ENCODE results near the gene PAK5.

PAK5 gene

DNA sequence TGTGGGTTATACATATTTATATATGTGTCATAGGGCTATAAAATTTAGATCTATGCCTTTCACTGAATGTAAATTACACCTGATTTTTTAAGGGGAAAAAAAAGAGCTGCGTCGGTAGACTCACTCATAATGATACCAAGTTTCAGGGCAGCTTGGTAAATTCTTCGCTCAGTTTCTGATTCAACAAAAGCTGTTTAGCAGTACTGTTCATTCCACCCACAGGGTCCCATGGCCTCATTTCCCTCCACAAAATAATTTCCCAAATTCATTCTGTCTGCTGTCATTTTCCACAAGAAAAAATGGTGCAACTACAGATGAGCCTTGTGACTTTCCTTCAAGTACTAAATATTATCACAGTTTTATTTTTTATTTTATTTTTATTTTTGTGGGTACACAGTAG is 63.7 kb downstream of the PAK5 start:
- DNase-seq, result no peak

DNA sequence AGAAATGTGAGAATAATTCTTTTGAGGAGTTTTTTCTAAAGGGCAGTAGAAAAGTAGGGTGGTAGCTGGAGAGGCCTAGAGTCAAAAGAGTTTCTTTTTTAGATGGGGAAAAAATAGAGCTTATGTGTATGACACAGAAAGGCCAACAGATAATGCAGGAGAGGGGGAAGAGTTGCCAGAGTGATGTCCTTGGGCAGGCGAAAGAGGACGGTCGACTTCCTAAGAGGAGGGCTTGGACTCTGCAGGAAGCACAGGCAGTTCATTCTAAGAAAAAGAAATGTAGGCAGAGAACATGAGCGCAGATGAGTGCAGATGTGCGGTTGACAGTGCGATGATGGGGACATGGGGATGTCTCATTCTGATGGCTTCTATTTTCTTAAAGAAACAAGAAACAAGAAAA is 68.9 kb downstream of the PAK5 start:
- DNase-seq, result no peak

DNA sequence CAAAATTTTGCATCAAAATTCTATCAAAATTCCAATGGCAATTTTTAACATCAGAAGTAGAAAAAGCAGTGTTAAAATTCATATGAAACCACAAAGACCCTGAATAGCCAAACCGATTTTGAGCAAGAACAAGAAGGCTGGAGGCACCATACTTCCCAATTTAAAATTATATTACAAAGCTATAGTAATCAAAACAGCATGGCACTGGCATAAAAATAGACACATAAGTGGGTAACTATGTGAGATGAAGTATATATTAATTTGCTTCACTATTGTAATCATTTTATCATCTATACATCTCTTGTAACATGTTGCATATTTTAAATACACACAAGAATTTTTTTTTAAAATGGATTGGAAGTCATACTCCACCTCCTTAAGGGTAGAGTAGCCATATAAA is 77.4 kb downstream of the PAK5 start:
- no peak for DNase-seq

DNA sequence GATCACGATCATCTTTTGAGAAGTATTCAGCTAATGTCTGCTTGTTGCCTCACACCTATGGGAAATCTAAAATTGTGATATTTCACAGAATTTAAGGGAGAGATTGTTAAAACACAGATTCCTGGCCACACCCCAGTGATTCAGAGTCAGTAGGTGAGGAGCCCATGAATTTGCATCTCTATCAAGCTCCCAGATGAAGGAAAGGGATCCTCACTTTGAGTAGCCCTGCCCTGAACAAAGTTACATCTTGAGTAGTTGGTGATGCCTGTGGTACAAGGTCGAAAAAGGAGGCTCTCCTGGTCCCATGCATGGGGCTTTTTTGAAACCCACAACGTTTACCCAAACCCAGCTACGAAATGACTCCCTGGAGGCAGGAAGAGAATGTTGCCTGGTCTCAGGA is 79.5 kb downstream of the PAK5 start:
- no peak for DNase-seq

DNA sequence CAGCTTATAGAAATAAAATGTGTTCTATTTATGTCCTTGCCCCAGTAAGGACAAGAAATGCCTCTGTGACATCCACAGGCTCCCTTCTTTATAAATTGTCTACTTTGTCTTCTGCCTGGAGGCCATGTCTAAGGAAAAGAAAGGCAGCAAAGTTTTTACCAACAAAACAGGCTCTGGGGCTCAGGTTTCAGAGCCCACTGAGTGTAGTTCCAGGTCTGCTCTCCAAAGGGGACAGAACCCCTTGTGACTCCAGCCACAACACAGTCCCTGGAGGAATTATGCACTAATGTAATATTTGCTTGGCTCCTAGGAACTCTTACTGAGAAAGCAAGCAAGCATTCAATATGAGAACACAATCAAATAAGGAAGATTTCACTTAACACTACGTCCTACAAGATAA is 80.1 kb downstream of the PAK5 start:
- no peak for DNase-seq

DNA sequence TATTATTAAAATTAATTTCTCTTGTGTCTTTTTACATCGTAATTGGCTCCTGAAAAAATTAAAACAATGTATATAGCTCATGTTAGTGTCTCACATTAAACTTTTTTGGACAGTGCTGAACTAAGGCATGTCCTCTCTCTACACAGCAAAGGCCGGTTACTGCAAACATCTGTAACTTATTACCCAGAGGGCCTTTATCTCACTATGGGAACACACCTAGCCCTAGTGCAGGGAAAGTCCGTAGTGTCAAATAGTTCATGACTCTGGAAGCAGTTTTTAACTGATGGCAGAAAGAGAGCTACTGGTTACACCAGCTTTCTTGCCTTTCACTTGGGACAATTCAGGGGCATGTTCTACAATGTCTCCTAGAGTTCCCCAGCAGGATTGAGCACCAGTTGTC is 82.2 kb downstream of the PAK5 start:
- no peak for DNase-seq

DNA sequence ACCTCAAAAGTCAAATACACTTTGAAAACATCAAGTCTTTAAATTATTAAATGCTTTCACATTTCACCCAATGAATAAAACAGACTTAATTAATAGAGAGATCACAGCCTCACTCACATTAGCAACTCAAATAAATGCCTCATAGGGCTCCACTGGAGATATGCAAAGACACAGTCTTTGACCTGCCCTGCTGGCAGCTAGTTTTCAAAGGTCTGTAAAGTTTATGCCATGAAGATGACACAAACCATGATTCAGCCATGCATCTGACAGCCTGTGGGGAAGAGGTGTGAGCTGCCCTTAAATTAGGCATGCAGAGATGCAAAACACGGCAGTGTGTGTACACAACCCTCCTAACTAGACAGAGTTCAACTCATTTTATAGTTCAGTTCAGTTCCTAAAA is 83.6 kb downstream of the PAK5 start:
- no peak for DNase-seq

DNA sequence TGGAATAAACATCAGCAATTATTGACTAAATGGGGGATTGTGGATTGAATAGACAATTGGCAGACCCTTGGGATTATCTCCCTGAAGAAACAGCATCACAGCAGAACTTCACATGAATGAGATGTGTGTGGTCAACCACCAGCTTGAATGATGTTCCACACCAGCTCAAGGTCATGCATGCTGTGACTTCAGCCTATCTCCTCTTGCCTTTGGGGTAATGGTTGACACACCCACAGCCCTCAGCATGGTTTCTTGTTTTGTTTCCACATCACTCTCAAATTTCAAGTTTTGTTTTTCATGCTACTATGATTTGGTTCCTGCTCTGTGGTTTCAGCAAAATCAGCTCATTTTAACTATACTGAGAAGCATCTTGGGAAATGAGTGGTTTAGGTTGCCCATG is 94.3 kb downstream of the PAK5 start:
- DNase-seq, result no peak

DNA sequence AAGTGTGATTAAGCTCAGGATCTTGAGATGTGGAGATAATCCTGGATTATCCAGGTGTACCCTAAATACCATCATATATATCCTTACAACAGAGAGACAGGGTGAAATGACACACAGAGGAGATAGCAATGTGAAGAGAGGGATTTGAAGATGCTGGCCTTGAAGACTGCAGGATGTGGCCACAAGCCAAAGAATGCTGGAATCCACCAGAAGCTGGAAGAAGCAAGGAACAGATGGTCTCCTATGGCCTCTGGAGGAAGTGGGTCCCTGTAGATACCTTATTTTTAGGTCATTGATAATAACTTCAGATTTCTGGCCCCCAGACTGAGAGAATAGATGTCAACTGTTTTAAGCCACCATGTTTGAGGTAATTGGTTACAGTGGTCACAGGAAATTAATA is 95.0 kb downstream of the PAK5 start:
- no peak for DNase-seq

DNA sequence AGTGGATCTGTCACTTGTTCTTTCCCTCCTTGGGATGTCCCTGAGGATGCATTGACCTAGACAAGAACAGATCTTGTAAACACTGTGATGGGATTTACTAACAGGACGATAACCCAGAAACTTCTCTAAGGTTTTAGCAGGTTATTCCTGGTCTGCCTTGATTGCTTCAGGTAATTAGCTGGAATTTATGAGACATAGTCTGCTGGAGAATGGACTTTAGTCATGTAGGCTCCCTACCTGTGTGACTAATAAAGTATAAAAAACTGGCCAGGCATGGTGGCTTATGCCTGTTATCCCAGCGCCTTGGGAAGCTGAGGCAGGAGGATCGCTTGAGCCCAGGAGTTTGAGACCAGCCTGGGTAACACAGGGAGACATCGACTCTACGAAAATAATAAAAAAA is 96.1 kb downstream of the PAK5 start:
- no peak for DNase-seq

DNA sequence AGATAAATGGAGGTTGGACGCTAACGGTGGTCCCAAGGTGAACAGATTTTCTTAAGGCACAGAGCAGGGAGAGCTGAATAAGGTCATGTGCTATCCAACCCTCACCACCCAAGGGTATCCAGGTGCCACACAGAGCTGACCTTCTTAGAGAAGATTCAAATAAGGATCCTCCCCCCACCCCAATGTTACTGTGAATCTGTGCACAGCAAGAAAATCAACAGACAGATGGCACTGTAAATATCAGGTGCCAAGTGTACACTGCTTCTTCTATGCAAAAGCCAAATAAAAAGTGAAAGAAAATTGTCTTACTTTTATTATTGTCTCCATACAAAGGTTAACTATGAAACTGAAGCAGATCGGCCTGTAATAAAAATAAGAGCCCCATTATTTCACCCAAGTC is 96.9 kb downstream of the PAK5 start:
- no peak for DNase-seq

DNA sequence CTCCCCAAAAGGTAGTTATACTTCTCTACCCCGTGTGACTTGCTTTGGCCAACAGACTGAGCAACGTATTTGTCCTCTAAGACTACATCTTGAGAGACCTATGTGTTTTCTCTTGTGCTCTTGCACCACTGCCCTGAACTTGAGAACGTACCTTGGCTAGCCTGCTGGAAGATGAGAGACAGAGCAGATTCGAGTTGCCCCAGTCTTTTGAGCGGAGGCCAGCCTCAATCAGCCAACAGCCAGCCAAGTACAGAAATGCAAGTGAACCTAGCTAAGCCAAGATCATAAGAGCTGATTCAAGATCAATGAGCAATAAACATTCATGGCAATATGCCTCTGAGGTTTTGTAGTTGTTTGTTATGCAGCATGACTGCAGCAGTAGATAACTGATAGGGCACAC is 98.4 kb downstream of the PAK5 start:
- DNase-seq, result no peak

DNA sequence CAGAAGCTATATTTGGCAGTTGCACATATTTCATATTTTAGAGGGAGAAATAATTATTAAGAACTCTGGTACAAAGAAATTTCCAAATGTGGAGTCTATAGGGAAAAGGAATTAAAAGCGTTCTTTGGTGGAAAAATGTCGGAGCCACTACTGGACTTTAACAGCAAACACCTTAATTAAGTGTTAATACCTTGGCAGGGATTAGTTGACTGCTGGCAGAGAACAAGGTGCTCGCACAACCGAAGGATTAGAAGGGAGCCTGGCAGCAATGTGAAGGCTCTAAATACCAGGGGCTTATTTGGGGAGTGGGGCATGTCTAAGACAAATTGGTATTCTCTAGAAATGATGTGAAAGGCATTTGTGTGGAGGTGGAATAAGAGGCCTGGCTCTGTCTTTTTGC is 98.9 kb downstream of the PAK5 start:
- no peak for DNase-seq

DNA sequence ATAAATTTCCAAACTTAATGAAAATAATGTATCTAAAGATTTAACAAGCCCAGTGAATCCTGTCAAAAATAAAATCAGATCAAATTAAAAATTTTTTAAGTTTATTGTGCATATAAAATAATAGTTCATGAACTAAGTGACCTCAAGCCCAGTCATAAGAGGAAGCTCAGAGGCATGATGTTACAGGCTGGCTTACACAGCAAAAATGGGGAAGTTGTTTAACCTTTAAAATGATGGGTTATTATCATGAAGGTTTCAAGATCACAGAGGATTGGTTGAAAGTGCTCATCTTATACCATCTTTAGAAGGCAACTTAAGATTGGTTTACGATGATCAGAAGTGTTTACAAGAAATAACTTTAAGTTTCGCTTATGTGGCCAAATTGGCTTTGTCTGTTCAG is 102.5 kb downstream of the PAK5 start:
- no peak for DNase-seq

DNA sequence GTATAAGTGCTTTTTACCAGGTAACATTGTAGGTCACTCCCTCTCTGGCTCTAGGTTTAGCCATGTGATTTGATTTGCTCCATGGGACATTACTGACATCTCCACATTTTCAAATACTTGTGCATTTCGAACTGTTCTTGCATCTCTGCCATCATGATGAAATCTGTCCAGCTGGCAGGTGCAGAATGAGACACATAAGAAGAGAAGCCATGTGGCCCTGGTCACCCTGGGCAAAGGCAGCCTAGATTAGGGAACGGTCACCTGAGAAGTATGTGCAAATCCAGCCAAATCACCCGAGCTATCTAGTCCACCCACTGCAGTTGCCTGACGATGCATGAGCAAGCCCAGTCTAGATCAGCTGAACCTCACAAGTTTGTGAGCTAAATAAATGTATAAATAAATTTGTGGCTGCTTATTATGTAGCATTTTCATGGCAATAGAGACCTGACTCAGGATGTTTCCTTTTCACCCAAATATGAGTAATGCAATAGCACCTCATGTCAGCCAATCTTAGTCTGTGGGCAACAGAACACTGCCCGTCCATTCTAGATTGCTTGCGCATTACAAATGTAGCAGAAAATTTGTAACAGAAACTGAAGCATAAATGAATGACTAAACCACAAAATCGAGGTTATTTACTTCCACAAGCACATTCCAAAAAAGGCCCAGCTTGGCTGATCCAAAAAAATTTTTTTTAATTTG is 115.2 kb downstream of the PAK5 start:
- no peak for DNase-seq

DNA sequence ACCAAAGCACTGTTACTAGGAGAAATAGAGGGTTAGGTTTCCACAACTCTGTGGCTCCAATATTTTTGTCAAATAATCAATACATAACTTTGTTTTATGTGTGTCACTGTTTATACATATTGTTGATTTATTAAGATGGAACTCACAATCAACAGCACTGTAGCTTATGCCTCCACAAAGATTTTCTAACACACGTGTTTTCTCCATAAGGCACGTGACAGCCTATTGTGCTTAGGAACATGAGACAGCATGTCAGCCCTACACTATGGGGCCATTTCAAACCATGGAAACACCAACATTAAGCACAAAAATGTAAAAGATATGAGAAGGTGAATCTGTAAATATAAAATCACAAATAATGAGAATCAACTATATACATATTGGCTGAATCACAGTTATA is 127.0 kb downstream of the PAK5 start:
- DNase-seq, result no peak

DNA sequence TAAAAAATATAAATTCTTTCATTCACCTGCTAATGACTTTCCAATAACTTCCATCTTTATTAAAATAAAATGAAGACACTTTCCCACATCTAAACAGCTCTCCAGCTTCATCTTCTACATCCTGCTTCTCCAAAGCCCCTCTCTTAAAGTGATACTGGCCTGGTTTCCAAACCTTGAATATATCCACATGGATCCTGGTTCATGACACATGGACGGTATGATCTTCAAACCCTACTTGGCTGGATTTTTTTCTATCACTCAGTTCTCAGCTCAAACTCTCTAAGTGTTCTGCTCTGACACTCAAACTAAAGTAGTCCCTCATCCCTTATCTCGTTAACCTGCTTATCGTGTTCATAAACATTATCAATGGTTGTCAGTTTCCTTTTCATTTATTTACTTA is 128.2 kb downstream of the PAK5 start:
- DNase-seq, result no peak

DNA sequence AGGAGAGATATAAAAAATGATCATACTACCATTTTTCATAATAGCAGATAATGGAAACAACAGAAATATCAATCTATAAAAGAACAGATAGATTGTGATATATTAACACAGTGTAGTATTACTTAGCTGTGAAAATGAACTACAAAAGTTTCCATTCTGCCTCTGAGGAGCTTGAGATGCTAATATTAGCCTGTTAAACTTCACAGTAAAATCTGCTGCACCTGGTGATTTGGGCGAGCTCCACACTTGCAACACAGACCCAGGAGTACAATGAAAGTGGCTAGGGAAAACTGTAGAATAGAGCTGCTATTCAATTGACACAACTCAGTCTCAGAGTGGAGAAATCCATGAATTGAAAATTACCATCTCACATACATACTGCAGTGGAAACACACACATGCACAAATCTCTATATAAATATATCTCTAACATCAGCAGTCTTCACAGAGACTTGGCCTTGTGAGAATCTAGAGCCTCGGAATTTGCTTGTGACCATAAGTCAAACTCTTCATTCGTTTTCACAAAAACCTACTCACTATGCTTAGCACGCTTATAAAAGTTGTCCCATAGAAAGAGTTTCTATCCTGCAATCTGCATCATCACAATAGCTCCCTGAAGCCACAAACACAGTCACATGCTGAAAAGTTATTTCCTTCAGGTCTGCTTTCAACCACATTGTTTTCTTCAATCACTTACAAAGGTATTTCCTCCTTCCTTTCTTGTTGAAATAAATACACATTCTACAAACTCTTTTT is 133.0 kb downstream of the PAK5 start:
- DNase-seq, result no peak

DNA sequence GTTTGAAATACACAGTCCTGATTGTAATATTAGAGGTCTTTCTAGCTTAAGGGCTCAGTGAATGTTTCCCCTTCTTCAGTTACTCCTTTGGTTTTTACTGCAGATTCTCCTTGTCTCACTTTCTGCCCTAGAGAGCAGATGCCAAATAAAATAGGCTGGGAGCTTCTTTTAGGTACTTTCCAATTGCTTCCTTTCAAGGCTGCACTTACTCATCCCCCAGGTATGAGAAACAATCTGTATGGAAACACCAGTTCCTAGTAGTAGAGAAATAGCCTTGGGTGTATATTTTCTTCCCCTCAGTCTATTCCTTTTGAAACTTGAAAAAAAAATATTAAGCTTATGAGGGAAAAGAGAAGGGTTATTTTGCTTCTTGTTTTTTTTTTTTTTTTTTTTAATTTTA is 139.7 kb downstream of the PAK5 start:
- no peak for DNase-seq

DNA sequence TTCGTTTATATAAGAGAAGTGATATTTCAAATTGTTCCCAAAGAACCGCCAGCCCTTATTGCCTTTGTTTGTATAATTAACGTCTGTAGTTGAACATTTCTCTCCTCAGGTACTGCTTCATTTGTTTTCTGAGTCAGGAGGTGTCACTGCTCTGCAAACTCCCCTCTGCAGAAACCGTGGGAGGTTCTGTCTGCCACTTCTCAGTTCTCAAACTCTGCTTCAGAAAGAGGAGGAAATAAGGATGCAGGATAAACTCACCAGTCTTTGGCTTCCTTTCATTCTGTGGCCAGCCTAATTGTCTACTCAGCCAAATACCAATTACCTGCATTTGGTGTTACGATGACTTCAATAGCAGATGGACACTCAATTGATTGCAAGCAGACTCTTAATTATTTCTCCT is 149.8 kb downstream of the PAK5 start:
- peak; percentile 62 for DNase-seq

DNA sequence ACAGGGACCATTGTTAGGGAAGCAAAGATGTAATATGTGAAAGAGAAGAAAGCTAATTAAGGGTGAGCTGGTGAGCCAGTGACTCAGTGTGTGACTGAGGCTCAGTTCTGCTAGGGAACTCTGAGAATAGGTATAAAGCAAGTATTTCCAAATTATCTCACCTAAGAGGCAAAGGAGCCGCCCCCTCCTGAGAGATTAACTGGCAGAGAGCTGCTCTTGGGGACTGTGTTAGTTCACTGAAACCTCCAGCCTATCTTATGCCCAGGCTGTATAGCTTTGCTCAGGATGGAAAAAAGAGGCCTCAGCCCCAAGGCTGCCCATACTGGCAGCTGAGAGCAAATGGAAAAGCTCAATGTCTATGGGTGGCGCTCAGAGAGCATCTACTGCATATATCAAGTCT is 152.0 kb downstream of the PAK5 start:
- DNase-seq, result no peak

DNA sequence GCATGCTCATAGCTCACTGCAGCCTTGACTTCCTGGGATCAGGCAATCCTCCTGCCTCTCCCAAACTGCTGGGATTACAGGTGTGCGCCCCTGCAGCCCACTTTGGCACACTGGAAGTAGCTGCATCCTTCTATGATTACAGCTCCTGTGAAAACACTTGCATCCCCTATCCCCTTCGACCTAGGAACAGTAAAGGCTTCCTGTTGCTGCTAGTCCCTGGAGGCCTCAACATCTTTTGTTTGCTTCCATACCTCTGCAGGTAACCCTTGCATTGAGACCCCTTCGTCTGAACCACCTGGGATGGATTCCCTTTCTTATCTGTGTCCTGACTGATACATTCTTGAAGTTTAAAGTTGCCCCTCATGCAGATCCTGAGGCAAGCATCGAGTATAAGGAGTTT is 152.4 kb downstream of the PAK5 start:
- DNase-seq, result no peak

DNA sequence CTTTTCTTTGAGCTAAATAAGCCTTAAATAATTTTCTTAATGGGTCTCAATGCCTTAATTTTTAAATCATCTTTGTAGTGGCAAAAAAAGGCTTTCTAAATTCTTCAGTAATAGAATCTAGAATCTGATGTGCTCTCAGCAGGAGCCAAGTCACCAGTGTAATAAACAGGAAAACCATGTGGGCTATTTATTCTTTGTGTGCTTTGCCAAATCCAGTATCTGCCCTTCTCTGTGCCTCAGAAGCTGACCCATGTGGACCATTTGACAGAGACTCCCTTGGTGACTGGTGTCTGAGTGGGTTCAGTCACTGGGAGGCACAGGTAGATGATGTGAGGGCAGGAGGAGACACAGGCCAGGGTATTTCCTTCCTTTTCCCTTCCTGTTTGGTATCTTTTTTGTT is 152.9 kb downstream of the PAK5 start:
- no peak for DNase-seq

DNA sequence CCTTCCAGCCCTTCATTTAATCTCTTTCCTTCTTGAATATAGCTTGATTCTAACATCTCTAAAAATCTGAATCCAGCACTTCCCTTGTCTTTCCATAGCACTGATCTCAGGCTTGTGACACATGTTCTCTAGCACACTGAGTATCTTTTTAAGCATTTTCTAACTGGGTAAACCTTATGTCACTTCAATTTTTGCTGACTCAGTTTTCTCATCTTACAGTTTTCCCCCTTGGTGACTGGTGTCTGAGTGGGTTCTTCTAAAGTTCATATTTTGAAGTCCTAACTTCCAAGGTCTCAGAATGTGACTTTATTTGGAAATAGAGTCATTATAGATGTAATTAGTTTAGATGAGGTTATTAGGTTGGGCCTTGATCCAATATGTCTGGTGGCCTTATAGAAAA is 153.9 kb downstream of the PAK5 start:
- no peak for DNase-seq

DNA sequence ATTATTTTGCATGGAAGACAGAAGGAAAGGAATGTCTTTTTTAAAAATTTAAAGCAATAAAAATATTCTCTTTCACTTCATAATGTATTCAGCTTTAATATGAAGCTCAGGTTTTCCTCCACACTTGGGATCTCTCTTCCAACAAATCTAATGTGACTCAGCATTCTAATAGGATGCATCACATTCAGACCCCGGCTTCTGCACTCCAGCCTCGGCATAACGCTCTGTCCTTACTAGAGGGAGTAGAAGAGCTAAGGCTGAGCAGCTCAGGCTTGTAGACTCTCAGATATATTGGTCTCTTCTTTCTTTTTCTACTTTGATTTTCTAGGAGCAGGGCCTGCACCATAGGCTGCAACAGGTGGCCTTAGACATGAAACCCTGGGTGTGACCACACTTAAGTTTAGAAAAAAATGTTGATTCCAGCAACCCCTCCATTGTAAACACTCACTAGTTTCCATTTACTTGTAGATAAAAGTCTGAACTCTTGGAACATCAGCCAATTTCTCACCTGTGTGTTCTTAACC is 161.7 kb downstream of the PAK5 start:
- DNase-seq, result no peak
